ENCODE data around the gene DUS3L. TPM values are rescaled to one million over a fixed set of nuclear protein-coding genes. Genes with fewer than 3 reads are reported as not detected.

Gene DUS3L
- total and polyA plus RNA-seq, 2 of the 8 experiments (the other 6 are each of a cell fraction or from before 2014, with no cell fraction given), result 37.6 to 39.1 TPM

DNA sequence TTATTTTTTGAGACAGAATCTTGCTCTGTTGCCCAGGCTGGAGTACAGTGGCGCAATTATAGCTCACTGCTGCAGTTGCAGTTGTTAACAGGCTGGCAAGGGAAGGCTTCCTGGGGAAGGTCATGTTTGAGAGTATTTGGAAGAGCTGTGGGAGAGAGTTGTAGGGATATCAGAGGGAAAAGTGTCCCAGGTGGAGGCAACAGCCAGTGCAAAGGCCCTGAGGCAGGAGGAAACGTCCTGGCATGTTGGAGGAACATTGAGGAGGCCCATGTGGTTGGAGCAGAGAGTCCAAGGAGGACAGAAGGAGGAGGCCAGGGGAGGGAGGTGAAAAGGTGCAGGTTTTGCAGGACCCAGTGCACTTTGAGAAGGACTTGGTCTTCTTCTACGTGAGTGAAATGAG lies 2.2 kb upstream of the DUS3L start:
- WGBS, 2 experiments (ENCODE audit: extremely low coverage in 1 of 2, insufficient coverage in 1 of 2, insufficient read length in 1 of 2, insufficient replicate concordance in 2 of 2, low coverage in 1 of 2, low lambda C conversion rate in 2 of 2, missing lambda C conversion rate in 1 of 2), result 87% methylated on average over 3 of the region's 3 CpGs; no CpG with 5 or more reads in 1 of the 2 experiments
- TF ChIP-seq CHD2 (IDR thresholded peaks at IDR 0.05; ENCODE audit: low read length), result no peak
- no peak for TF ChIP-seq NRF1 (IDR thresholded peaks at IDR 0.05; ENCODE audit: low read depth, low read length)
- TF ChIP-seq CHD1 (IDR thresholded peaks at IDR 0.05; ENCODE audit: low read depth, low read length), result no peak
- TF ChIP-seq EP300 (IDR thresholded peaks at IDR 0.05; ENCODE audit: borderline replicate concordance in 1 of 2, low read depth in 2 of 2, low read length in 2 of 2), result no peak
- TF ChIP-seq NANOG (IDR thresholded peaks at IDR 0.05; ENCODE audit: insufficient read depth, low read depth, low read length, poor library complexity, severe bottlenecking), result no peak
- no peak for TF ChIP-seq SP2 (IDR thresholded peaks at IDR 0.05; ENCODE audit: low read length)
- no peak for TF ChIP-seq TCF12 (IDR thresholded peaks at IDR 0.05; ENCODE audit: low read depth, low read length)
- no peak for TF ChIP-seq HDAC2 (IDR thresholded peaks at IDR 0.05; ENCODE audit: borderline replicate concordance in 1 of 2, low read depth in 2 of 2, low read length in 2 of 2)
- no peak for TF ChIP-seq KDM1A (IDR thresholded peaks at IDR 0.05; ENCODE audit: borderline replicate concordance, low read length)
- TF ChIP-seq TAF1 (IDR thresholded peaks at IDR 0.05; ENCODE audit: low read depth, low read length), result no peak
- TF ChIP-seq TBP (IDR thresholded peaks at IDR 0.05; ENCODE audit: low read depth, low read length), result no peak
- TF ChIP-seq, protein P1, sequence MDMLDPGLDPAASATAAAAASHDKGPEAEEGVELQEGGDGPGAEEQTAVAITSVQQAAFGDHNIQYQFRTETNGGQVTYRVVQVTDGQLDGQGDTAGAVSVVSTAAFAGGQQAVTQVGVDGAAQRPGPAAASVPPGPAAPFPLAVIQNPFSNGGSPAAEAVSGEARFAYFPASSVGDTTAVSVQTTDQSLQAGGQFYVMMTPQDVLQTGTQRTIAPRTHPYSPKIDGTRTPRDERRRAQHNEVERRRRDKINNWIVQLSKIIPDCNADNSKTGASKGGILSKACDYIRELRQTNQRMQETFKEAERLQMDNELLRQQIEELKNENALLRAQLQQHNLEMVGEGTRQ (IDR thresholded peaks at IDR 0.05; ENCODE audit: low read length), result no peak
- TF ChIP-seq POLR2AphosphoS5 (IDR thresholded peaks at IDR 0.05; ENCODE audit: low read depth, low read length), result no peak
- peaks cover 0 to 4% of the 10 kb centered on the region in 2 experiments for H4K20me1 ChIP-seq (replicated peaks in 1 of 2; ENCODE audit: control insufficient read depth in 1 of 2, insufficient read depth in 2 of 2, low read length in 2 of 2)
- peak overlapping the region; percentile 80; the same call in 1 of the 2 replicates for H2BK12ac ChIP-seq (ENCODE audit: low read depth, low read length)
- no peak overlapping the region for H2BK5ac ChIP-seq (ENCODE audit: low read depth, low read length)
- H2AFZ ChIP-seq (ENCODE audit: low read length), result no peak overlapping the region
- no peaks in the 10 kb centered on the region for H3K27me3 ChIP-seq (replicated peaks in 1 of 4; ENCODE audit: control insufficient read depth in 3 of 4, extremely low read depth in 1 of 4, insufficient read depth in 3 of 4, low read length in 3 of 4)
- no peaks in the 10 kb centered on the region for H3K9me3 ChIP-seq (ENCODE audit: insufficient read depth in 2 of 2, low read depth in 1 of 2, low read length in 1 of 2)
- H4K5ac ChIP-seq (ENCODE audit: insufficient read length, low read depth, low read length), result no peak overlapping the region
- H3K9ac ChIP-seq (replicated peaks in 1 of 4; ENCODE audit: extremely low read depth in 1 of 4, low read depth in 3 of 4, low read length in 3 of 4), result no peak overlapping the region; a peak in 1 of 7 replicates
- no peaks in the 10 kb centered on the region for H3K79me2 ChIP-seq (ENCODE audit: control insufficient read depth in 1 of 2, insufficient read depth in 2 of 2, low read length in 2 of 2)
- CTCF ChIA-PET (ENCODE audit: partially characterized antibody), result interaction anchor here (0.6 to 3.0 kb wide), 13 partner anchors 10 to 209 kb away, joined by 3 to 13 read pairs (median 4); partner anchors contain the start of gene NRTN
- peak overlapping the region; percentile 95; the same call in 1 of the 2 replicates for H2AK5ac ChIP-seq (ENCODE audit: low read depth, low read length)
- H3K4ac ChIP-seq (replicated peaks; ENCODE audit: insufficient read length, low read depth, low read length), result no peak overlapping the region
- no peak overlapping the region for H3K27ac ChIP-seq (ENCODE audit: low read depth, low read length)
- 0 out of 2 replicates have a peak overlapping the region, but pooled peaks have one; percentile 92 for H2BK15ac ChIP-seq (ENCODE audit: low read length)
- H3K23ac ChIP-seq (ENCODE audit: insufficient read length), result no peak overlapping the region
- no peak overlapping the region for H3K4me2 ChIP-seq (ENCODE audit: insufficient read depth in 1 of 2, low read depth in 2 of 2, low read length in 2 of 2)
- H3K4me1 ChIP-seq (replicated peaks in 1 of 4; ENCODE audit: control insufficient read depth in 3 of 4, insufficient read depth in 4 of 4, low read length in 3 of 4), result no peaks in the 10 kb centered on the region; a peak in 1 of 7 replicates
- no peak overlapping the region for H2BK20ac ChIP-seq (ENCODE audit: low read length)
- H3K4me3 ChIP-seq (ENCODE audit: extremely low read depth in 1 of 4, insufficient read depth in 2 of 4, low read depth in 3 of 4, low read length in 4 of 4), result no peak overlapping the region
- no peak overlapping the region for H3K56ac ChIP-seq (replicated peaks; ENCODE audit: insufficient read length, low read depth, low read length)
- no peak overlapping the region for H2BK120ac ChIP-seq (replicated peaks; ENCODE audit: low read depth, low read length)
- no peak overlapping the region for H3K14ac ChIP-seq (ENCODE audit: insufficient read length)
- H4K8ac ChIP-seq (ENCODE audit: extremely low read depth, insufficient read depth, low read length), result no peak overlapping the region; the same call in 1 of the 2 replicates
- no peak for FAIRE-seq
- POLR2A ChIA-PET (ENCODE audit: partially characterized antibody), result interaction anchor here (0.8 to 2.3 kb wide), 3 partner anchors 35 to 102 kb away, joined by 3 to 7 read pairs (median 6); partner anchors contain the start of genes CATSPERD and LONP1
- H4K91ac ChIP-seq (replicated peaks; ENCODE audit: insufficient read length, low read length), result no peak overlapping the region
- peaks cover 3% of the 10 kb centered on the region; the same call in 1 of the 2 replicates for H3K23me2 ChIP-seq (ENCODE audit: low read depth, low read length)
- H3K18ac ChIP-seq (ENCODE audit: extremely low read depth, low read length), result no peak overlapping the region
- H3K36me3 ChIP-seq (ENCODE audit: control insufficient read depth in 2 of 4, insufficient read depth in 4 of 4, low read length in 3 of 4), result peaks cover 7 to 15% (median 12%) of the 10 kb centered on the region in 4 experiments
- DNase-seq (ENCODE audit: low read depth in 1 of 2, low spot score in 2 of 2), result no peak
- peaks cover 5% of the 10 kb centered on the region; the same call in 1 of the 2 replicates for H3K79me1 ChIP-seq (ENCODE audit: low read depth, low read length)
